Suprapubic skin (tissue), 4 donors: Measurements from ENCODE around the gene UQCRQ. TPM values are rescaled to one million over a fixed set of nuclear protein-coding genes. Genes with fewer than 3 reads are reported as not detected.
A peak's percentile ranks its signal among the peaks of the same experiment; 100 is the strongest.

Source experiments
- DNase-seq, 2 donors: peaks; one replicate each; pipeline ENCODE4 v3.0.0-alpha.2; 2019; ENCODE audit warnings: low spot score in 2 of 2
- H3K27ac ChIP-seq: fragments of 200-600 bp; sonication (generic); one replicate; pipeline ENCODE4 v1.5.1; 2019
- H3K27me3 ChIP-seq: fragments of 200-600 bp; sonication (generic); one replicate; pipeline ENCODE4 v1.5.1; 2019
- H3K36me3 ChIP-seq: fragments of 200-600 bp; sonication (generic); one replicate; pipeline ENCODE4 v1.5.1; 2019
- H3K4me1 ChIP-seq: fragments of 200-600 bp; sonication (generic); one replicate; pipeline ENCODE4 v1.5.1; 2019
- H3K4me3 ChIP-seq: fragments of 200-600 bp; sonication (generic); one replicate; pipeline ENCODE4 v1.5.1; 2019; ENCODE audit warnings: mild to moderate bottlenecking
- H3K9me3 ChIP-seq: fragments of 200-600 bp; sonication (generic); one replicate; pipeline ENCODE4 v1.5.1; 2019
- EP300 ChIP-seq: sonication (generic); formaldehyde crosslinking; IDR thresholded peaks from one replicate; pipeline ENCODE4 v1.6.1; 2017; ENCODE audit warnings: antibody characterized with exemption
- POLR2A ChIP-seq, 2 donors: fragments of 450-650 bp; IDR thresholded peaks; one replicate each; pipeline ENCODE4 v1.6.1; 2017; ENCODE audit warnings: antibody characterized with exemption in 2 of 2, mild to moderate bottlenecking in 2 of 2, moderate library complexity in 2 of 2
- POLR2AphosphoS5 ChIP-seq, 3 donors: sonication (generic); formaldehyde crosslinking; IDR thresholded peaks; one replicate each; pipeline ENCODE4 v1.6.1; 2017; ENCODE audit warnings: antibody characterized with exemption in 3 of 3
- WGBS: methylation state at CpG from one replicate; pipeline ENCODE4 v1.1.5; 2018; 5-methylcytosine and 5-hydroxymethylcytosine counted together
- total RNA-seq, 4 donors: library from RNA; depleted of rRNA; stranded (reverse); fragments of >200 nt; gene quantifications; one replicate each; pipeline ENCODE4 v1.1.0, GENCODE V29; 2016
- TF ChIP-seq, protein P1 (sequence below), 2 donors: fragments of 200-600 bp in 1 of 2; fragments of 450-650 bp in 1 of 2; sonication (generic) in 1 of 2; IDR thresholded peaks; one replicate each; pipeline ENCODE4 v1.5.1; 2016 to 2019; ENCODE audit warnings: antibody characterized with exemption in 2 of 2, mild to moderate bottlenecking in 1 of 2, moderate library complexity in 1 of 2

The UQCRQ gene
- total RNA-seq, 4 donors from 2014 or later = 124 to 243 (median 161) TPM

DNA sequence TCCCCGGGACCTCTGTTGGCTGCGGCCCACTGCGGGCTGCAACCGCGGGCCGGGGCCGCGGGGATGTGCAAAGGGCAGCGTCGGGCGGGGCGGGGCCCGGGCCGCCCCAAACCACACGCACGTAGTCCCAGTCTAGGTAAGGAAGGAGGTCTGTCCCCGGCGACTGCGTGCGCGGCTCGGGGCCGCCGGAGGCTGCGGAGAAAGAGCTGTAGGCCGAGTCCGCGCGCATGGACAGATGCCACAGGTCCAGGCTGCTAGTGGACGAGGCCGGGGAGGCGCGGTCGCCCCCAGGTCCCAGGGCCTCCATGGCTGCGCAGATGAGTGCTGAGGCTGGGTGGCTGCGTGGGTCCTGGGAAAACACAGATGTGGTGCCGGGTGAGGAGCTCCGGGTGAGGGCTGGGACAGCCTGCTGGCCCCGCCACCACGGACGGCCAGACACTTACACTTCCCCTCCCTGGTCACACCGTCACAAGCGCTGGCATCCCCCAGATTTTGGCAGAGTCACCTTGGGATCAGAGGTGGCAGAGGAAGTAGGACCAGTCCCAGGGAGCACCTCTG lies 40.5 kb upstream of the UQCRQ start:
- Histone ChIP-seq H3K4me1 (peaks cover 32% of the 10 kb centered on the region), H3K27ac (no peak overlapping the region), H3K27me3 (peaks cover 19% of the 10 kb centered on the region), H3K9me3 (no peaks in the 10 kb centered on the region), H3K4me3 (peak overlapping the region; percentile 44), H3K36me3 (no peaks in the 10 kb centered on the region)
- peak in 1 of 2 donors; percentile 70 for DNase-seq
- WGBS = 63% methylated on average over 26 of the region's 43 CpGs
- TF ChIP-seq POLR2A (IDR thresholded peaks at IDR 0.05) (no peak), POLR2AphosphoS5 (IDR thresholded peaks at IDR 0.05) (no peak), EP300 (no peak)
- TF ChIP-seq, protein P1, sequence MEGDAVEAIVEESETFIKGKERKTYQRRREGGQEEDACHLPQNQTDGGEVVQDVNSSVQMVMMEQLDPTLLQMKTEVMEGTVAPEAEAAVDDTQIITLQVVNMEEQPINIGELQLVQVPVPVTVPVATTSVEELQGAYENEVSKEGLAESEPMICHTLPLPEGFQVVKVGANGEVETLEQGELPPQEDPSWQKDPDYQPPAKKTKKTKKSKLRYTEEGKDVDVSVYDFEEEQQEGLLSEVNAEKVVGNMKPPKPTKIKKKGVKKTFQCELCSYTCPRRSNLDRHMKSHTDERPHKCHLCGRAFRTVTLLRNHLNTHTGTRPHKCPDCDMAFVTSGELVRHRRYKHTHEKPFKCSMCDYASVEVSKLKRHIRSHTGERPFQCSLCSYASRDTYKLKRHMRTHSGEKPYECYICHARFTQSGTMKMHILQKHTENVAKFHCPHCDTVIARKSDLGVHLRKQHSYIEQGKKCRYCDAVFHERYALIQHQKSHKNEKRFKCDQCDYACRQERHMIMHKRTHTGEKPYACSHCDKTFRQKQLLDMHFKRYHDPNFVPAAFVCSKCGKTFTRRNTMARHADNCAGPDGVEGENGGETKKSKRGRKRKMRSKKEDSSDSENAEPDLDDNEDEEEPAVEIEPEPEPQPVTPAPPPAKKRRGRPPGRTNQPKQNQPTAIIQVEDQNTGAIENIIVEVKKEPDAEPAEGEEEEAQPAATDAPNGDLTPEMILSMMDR (IDR thresholded peaks at IDR 0.05) = no peak

DNA sequence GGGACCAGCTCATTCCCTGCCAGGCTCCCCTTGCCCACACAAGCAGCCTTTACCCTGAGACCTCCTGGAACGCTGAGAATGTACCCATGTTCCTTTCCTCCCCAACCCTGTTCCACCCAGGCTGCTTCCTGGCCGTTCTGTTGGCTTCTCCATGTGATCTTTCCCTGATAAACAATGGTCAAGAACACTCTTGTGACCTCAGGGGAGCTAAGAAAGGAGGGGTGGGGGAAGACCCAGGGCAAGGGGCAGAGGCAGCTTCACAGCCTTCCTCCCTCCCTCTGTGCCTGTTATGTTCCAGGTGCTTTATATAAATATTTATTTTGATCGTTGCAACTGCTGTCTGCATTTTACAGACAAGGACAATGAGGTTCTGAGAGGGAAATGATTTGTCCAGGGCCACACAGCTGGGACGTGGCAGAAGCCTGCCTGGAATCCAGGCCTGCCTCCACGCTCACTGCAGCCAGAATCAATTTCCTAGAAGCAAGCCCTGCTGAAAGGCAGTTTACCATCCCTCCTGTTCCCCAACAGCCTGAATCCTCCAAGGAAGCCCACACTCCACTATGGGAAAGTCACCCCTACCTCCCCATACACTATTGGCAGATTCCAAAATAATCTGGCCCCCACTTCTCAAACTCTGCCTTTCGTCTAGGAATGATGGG lies 39.9 kb upstream of the UQCRQ start:
- H3K27ac ChIP-seq = no peak overlapping the region

DNA sequence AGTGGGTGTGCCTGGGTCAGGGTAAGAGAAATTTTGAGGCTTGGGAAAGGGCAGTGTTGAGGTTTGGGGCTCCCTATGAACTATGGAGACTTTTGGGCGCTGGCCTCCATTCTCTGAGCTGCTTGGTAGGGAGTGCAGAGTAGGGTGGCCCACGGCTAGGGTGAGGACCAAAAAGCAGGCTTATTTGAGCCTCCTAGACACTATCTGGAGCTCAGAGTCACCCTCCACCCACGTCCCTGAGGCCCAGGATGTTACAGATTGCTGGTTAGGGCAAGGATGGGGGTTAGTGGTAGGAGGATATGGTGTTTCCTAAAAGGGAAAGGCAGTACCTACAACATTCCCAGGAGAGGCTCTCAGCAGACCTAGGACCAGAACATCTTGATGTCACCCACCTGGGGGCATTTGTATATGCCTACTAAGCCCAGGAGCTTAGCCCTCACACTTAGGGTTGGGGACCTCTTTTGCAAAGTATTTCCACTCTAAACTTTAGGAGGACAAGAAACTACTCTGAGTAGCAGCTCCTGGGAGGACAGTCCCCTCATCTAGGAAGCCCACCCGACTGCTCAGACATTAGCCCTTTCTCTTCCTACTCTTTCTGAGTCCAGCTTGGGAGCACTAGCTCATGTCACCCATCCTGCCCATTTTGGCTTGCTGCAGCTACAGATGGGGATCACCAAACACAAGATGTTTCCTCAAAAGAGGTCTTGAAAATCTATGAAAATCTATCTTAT lies 38.3 kb upstream of the UQCRQ start:
- DNase-seq = peak in 1 of 2 donors; percentile 6
- peaks cover 19% of the 10 kb centered on the region for H3K27me3 ChIP-seq
- peaks cover 28% of the 10 kb centered on the region for H3K4me1 ChIP-seq
- TF ChIP-seq POLR2AphosphoS5 (IDR thresholded peaks at IDR 0.05) (no peak), POLR2A (IDR thresholded peaks at IDR 0.05) (no peak), EP300 (no peak)
- TF ChIP-seq, protein P1 (IDR thresholded peaks at IDR 0.05) = no peak
- H3K36me3 ChIP-seq = no peaks in the 10 kb centered on the region
- no peak overlapping the region for H3K4me3 ChIP-seq
- H3K9me3 ChIP-seq = no peaks in the 10 kb centered on the region
- H3K27ac ChIP-seq = no peak overlapping the region
- WGBS = 100% methylated on average over 3 of the region's 4 CpGs

More for the DNA sequence above, 39.9 kb upstream of the UQCRQ start:
- peaks cover 19% of the 10 kb centered on the region for H3K27me3 ChIP-seq
- peaks cover 33% of the 10 kb centered on the region for H3K4me1 ChIP-seq
- no peaks in the 10 kb centered on the region for H3K36me3 ChIP-seq
- no peak overlapping the region for H3K4me3 ChIP-seq
- H3K9me3 ChIP-seq = no peaks in the 10 kb centered on the region
- peak in 1 of 2 donors; percentile 37 for DNase-seq
- no peak for TF ChIP-seq POLR2A (IDR thresholded peaks at IDR 0.05)
- no peak for TF ChIP-seq EP300
- TF ChIP-seq, protein P1 (IDR thresholded peaks at IDR 0.05) = no peak
- 83% methylated on average over 6 of the region's 6 CpGs for WGBS

DNA sequence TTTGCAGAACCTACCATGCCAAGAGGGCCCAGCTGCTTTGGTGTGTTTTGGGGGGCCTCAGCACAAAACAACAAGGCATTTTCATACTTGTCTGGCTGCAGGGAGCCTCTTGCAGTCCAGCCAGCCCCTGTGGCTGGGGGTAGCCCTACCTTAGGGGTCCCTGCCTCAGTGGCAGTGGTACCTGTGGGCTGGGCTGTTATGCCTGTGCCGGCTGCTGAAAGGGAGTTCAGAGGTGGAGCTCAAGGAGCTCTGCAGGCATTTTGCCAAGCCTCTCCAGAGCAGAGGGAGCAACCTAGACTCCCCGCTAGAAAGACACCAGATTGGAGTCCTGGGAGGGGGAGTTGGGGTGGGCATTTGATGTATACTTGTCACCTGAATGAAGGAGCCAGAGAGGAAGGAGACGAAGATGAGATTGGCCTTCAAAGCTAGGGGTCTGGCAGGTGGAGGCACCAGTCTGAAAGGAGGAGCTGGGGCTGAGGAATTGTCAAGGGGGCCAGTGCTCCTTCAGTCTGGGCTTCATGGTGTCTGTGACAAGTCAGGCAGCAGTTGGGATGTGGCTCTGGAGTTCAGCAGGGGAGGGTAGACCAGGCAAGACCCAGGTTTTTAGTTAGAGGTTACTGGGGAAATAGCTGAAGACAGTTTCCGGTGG lies 37.5 kb upstream of the UQCRQ start:
- Histone ChIP-seq H3K9me3 (no peaks in the 10 kb centered on the region), H3K4me3 (peak overlapping the region; percentile 87), H3K27me3 (peaks cover 16% of the 10 kb centered on the region), H3K4me1 (peaks cover 26% of the 10 kb centered on the region), H3K36me3 (no peaks in the 10 kb centered on the region), H3K27ac (no peak overlapping the region)
- TF ChIP-seq, protein P1 (IDR thresholded peaks at IDR 0.05) = no peak
- TF ChIP-seq POLR2AphosphoS5 (IDR thresholded peaks at IDR 0.05) (no peak), POLR2A (IDR thresholded peaks at IDR 0.05) (no peak), EP300 (no peak)
- 84% methylated on average over 4 of the region's 4 CpGs for WGBS
- peak in 1 of 2 donors; percentile 58 for DNase-seq
